ENCODE measurements around the gene KCNQ1.

Gene KCNQ1

DNA sequence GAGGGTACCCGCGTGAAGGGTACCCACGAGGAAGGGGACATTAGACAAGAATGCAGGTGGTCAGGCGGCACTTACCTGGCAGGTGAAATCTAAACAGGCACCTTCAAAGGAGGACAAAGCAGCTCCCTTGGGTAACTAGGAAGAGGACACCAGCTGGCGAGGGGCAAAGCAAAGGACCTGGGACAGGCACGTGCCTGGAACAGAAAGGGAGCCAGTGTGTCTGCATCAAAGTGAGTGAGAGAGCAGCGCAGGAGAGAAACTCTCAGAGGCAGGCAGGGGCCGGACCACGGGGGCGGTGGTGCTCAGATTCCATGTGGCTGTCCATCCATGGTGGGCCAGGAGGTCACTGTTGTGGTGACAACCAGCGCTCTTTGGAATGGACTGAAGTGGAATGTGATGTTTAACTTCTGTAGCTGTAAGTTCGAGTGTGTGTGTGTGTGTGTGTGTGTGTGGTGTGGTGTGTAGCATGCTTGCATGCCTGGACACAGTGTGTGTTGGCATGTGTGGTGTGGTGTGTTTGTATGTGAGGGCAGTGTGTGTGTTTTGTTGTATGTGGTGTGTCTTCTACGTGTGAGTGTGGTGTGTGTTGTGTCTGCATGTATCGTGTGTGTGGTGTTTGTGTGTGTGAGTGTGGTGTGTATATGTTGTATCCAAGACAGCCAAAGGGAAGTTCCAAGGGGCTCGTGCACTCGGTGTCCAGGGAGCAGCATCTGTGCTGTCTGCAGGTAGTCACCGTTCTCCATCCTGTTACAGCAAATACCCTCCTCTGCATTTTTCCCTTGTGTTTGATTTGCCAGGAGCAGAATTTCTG lies 354.3 kb downstream of the KCNQ1 start:
- no peak overlapping the region for H3K27ac ChIP-seq
- TF ChIP-seq, protein P1, sequence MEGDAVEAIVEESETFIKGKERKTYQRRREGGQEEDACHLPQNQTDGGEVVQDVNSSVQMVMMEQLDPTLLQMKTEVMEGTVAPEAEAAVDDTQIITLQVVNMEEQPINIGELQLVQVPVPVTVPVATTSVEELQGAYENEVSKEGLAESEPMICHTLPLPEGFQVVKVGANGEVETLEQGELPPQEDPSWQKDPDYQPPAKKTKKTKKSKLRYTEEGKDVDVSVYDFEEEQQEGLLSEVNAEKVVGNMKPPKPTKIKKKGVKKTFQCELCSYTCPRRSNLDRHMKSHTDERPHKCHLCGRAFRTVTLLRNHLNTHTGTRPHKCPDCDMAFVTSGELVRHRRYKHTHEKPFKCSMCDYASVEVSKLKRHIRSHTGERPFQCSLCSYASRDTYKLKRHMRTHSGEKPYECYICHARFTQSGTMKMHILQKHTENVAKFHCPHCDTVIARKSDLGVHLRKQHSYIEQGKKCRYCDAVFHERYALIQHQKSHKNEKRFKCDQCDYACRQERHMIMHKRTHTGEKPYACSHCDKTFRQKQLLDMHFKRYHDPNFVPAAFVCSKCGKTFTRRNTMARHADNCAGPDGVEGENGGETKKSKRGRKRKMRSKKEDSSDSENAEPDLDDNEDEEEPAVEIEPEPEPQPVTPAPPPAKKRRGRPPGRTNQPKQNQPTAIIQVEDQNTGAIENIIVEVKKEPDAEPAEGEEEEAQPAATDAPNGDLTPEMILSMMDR (conservative IDR thresholded peaks at IDR 0.05), result no peak

- no peak overlapping the region for H3K27ac ChIP-seq
- TF ChIP-seq, protein P1 (conservative IDR thresholded peaks at IDR 0.05), result no peak
These were observed 355.3 kb downstream of the KCNQ1 start for GRCh38 chr11:2799881-2800654.

GRCh38 chr11:2800655-2801531 lies 356.1 kb downstream of the KCNQ1 start:
- H3K27ac ChIP-seq, result no peak overlapping the region
- TF ChIP-seq, protein P1 (conservative IDR thresholded peaks at IDR 0.05), result no peak

DNA sequence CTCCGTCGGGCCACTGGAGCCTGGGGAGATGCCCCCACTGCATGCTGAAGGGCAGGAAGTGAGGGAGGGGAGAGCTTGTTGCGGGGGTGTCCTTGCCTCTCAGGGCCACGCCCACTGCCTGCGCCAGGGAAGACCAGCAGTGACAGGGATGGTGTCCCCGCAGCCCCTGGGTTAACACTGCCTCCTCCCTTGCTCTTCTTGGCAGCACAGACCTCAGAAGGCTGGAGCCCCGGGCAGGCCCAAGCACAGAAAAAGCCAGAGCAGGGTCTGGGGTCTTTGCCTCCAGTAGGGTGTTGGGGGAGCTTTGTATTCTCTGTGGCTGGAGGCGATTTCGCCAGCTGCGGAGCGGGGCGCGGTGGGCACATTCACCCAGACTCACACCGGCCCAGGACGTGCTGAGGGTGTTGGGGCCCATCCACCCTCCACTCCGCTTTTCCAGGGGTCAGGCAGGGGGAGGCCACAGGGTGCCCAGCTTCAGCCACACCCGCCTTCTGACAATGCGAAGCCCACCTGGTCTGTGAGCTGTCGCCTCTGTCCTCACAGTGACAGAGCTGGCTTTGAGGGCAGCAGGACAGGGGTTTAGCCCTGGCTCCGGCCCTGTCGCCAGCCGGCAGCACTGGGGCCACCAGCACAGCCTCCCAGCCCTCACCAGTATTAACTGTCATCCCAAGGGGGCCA lies 357.0 kb downstream of the KCNQ1 start:
- no peak overlapping the region for H3K27ac ChIP-seq
- TF ChIP-seq, protein P1 (conservative IDR thresholded peaks at IDR 0.05), result no peak

DNA sequence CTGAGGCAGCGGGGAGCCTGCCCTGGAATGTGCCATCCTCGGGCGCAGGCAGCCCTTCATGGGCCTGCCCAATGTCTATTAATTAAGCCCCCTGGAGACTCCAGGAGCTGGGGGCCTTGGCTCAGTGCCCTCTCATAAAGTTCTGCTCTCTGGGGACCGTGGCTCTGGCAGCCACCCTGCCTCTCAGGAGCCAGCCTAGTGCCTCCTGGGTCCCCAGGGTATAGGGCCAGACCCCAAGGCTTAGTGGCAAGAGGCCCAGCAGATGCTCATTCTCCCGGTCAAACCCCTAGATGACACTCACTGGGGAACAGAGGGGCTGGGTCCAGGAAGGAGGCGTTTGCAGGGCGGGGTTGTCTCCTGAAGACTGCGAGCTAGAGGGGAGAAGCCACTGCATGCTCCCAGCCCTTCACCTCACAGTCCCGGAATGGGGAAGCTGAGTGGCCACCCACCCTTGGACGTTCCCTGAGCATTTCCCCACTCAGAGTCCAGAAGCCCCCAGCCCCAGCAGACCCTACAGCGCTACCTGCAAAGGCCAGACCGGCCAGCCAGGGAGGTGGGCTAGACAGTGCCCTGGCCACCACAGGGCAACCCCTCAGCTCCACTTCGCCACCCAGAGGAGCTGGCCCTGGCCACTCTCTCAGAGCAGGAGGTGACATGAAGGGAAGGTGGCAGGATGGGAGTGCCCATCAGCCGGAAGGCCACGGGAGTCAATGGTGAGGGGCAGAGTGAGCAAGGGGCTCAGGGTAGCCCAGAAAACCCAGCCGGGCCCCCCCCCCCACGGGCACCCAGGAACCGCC lies 357.8 kb downstream of the KCNQ1 start:
- H3K27ac ChIP-seq, result no peak overlapping the region
- TF ChIP-seq, protein P1 (conservative IDR thresholded peaks at IDR 0.05), result no peak

- no peak overlapping the region for H3K27ac ChIP-seq
- TF ChIP-seq, protein P1 (conservative IDR thresholded peaks at IDR 0.05), result no peak
These were observed 358.6 kb downstream of the KCNQ1 start for GRCh38 chr11:2803186-2804091.

Measured in VCaP (cell line).